Measurements from ENCODE around the gene LAMTOR5.

Gene LAMTOR5

DNA sequence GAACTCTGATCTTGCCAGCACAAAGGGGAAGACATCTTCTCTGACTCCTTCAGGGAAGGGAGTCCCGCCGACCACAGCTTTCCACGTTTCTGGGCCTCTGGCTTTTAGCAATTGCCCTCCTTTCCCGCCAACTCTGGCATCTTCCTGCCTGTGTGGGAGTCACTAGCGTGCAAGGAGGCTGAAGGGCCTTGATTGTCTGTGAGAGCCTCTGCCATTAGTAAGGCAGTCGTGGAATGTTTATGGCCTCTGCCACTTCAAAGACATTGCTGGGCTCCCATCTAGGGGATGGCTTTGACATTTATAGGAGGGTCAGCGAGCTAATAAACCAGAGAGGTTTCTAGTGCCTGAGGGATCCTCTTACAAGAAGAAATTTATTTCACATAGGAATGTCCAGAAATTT is 29.1 kb upstream of the LAMTOR5 start:
- TF ChIP-seq, protein P1, sequence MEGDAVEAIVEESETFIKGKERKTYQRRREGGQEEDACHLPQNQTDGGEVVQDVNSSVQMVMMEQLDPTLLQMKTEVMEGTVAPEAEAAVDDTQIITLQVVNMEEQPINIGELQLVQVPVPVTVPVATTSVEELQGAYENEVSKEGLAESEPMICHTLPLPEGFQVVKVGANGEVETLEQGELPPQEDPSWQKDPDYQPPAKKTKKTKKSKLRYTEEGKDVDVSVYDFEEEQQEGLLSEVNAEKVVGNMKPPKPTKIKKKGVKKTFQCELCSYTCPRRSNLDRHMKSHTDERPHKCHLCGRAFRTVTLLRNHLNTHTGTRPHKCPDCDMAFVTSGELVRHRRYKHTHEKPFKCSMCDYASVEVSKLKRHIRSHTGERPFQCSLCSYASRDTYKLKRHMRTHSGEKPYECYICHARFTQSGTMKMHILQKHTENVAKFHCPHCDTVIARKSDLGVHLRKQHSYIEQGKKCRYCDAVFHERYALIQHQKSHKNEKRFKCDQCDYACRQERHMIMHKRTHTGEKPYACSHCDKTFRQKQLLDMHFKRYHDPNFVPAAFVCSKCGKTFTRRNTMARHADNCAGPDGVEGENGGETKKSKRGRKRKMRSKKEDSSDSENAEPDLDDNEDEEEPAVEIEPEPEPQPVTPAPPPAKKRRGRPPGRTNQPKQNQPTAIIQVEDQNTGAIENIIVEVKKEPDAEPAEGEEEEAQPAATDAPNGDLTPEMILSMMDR (conservative IDR thresholded peaks at IDR 0.05; ENCODE audit: low read length): no peak
- no peak overlapping the region for H3K4me3 ChIP-seq (ENCODE audit: low read length)
- DNase-seq (ENCODE audit: low read depth): peak; percentile 15

DNA sequence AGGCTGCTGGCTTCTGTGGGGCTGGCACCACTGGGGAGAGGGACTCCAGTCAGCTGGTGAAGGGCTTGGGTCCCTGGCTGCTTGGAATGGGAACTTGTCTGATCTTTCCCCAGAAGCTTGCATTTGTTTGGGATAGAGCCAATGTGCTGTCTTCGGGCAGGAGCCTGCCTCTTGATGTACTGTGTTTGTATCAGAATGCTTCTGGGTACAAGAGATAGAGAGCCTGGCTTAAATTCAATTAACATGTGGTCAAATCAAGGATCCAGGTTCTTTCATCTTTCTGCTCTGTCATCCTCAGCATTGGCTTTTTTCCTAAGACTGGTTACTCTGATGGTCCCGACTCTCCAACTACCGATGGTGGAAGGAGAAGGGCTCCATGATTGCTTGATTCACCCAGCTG is 27.5 kb upstream of the LAMTOR5 start:
- TF ChIP-seq, protein P1 (conservative IDR thresholded peaks at IDR 0.05; ENCODE audit: low read length): no peak
- H3K4me3 ChIP-seq (ENCODE audit: low read length): no peak overlapping the region
- DNase-seq (ENCODE audit: low read depth): no peak

DNA sequence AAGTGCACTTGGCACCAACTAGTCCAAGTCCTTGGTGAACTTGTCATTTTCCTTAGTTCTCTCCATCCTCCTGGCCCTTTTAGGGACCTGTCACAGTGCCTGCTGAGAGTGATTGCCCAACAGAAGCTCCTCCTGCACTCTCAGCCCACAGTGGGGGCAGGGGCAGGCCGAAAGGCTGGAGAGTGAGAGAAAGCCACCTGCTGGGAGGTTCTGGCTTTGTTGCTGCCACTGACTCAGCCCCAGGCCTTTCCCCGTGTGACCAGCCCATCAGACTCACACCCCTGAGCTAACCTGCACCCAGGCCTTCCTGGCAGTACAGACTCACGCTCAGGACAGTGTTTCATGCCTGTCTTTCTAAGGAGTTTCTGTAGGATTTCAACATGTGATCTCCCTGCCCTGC is 26.3 kb upstream of the LAMTOR5 start:
- TF ChIP-seq, protein P1 (conservative IDR thresholded peaks at IDR 0.05; ENCODE audit: low read length): no peak
- DNase-seq (ENCODE audit: low read depth): peak; percentile 9
- H3K4me3 ChIP-seq (ENCODE audit: low read length): no peak overlapping the region

DNA sequence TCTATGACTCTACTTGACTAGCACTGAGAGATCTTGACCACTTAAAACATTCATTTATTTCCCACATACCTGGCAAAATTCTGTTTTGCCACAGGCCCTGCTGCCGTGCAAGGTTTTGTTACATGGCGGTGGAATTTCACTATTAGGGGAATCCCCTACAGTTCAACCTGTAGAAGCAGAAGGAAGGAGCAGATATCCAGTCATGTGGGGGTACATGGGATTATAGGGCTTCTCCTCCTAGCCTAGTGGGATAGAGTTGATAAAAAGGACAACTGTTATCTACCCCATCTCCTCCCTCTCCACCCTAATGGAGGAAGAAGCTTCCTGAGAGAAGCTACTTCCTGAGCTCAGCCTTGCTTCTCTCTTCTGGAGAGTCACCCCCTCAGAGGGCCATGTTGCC is 25.7 kb upstream of the LAMTOR5 start:
- TF ChIP-seq, protein P1 (conservative IDR thresholded peaks at IDR 0.05; ENCODE audit: low read length): no peak
- no peak overlapping the region for H3K4me3 ChIP-seq (ENCODE audit: low read length)
- no peak for DNase-seq (ENCODE audit: low read depth)

DNA sequence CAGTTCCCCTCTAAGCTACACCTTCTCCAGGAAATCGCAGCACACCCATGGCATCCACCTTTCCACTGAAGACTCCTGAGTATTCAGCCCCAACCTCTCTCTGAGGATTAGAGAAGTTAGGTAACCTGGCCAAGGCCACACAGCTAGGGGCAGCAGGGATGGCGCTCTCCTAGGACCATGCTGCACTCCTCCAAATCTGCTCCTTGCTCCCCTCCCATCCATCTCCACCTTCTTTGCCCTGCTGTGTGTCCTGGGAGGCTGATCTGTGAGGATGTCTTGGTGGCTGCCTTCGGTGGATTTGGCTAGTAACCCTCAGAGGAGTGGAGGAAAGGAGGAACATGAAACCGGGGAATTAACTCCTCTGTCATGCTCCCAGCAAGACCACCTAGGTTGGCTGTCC is 23.4 kb upstream of the LAMTOR5 start:
- no peak for DNase-seq (ENCODE audit: low read depth)
- no peak overlapping the region for H3K4me3 ChIP-seq (ENCODE audit: low read length)
- TF ChIP-seq, protein P1 (conservative IDR thresholded peaks at IDR 0.05; ENCODE audit: low read length): no peak

DNA sequence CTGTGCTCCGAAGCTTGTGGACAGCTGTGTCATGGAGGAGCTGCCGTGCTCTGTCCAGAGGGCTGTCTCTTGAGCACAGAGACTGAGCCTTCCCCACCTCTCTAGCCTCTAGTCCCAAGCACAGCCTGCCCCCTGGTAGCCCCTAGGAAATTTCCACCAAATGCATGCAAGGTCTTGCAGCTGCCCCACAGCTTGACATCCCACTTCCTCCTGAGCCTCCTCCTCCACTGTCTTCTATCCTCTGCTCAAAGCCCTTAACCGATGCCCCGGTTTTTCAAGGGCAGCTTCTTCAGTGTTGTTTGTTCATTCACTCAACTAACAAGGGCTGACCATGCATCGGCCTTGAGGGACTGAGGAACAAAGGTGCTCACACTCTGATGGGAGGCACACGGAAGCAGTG is 22.9 kb upstream of the LAMTOR5 start:
- TF ChIP-seq, protein P1 (conservative IDR thresholded peaks at IDR 0.05; ENCODE audit: low read length): no peak
- no peak for DNase-seq (ENCODE audit: low read depth)

DNA sequence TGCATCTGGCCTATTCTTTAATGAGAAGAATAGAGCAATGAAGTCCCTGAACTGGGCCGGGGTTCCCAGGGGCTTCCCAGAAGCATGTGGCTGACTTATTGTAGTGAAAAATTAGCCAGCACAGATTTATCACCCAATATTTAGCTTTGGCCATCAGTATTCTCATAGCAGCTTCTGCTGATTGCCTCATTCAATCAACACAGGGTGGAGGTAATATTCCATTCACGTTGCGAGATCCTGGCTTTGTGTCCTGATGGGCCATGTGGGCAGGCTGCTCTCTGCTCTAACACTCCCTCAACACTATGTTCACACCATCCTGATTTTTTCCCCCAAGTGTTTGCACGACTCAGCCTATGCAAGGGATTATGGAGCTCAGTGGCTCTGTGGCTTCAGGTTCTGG is 21.5 kb upstream of the LAMTOR5 start:
- TF ChIP-seq, protein P1 (conservative IDR thresholded peaks at IDR 0.05; ENCODE audit: low read length): no peak
- no peak overlapping the region for H3K4me3 ChIP-seq (ENCODE audit: low read length)
- DNase-seq (ENCODE audit: low read depth): no peak

More for the DNA sequence above, 22.9 kb upstream of the LAMTOR5 start:
- H3K4me3 ChIP-seq (ENCODE audit: low read length): no peak overlapping the region
